Breast epithelium (tissue), 4 donors: ENCODE results near the gene WNT7B. TPM values are rescaled to one million over a fixed set of nuclear protein-coding genes. Genes with fewer than 3 reads are reported as not detected.

ENCODE experiments used
- DNase-seq, 2 donors: peaks; one replicate each; pipeline ENCODE4 v3.0.0-alpha.2; 2019; ENCODE audit warnings: low spot score in 2 of 2
- H3K27ac ChIP-seq, 2 donors: fragments of 200-600 bp; sonication (generic) in 1 of 2; one replicate each; pipeline ENCODE4 v1.5.1; 2016 to 2019; ENCODE audit warnings: mild to moderate bottlenecking in 1 of 2
- H3K27me3 ChIP-seq, 2 donors: fragments of 200-600 bp; sonication (generic) in 1 of 2; one replicate each; pipeline versions ENCODE4 v1.5.1 to v1.6.0; 2017 to 2019; ENCODE audit warnings: control low read depth in 1 of 2, mild to moderate bottlenecking in 1 of 2
- H3K36me3 ChIP-seq: fragments of 200-600 bp; one replicate; pipeline ENCODE4 v1.5.1; 2019
- H3K4me1 ChIP-seq, 2 donors: fragments of 200-600 bp; sonication (generic); one replicate each; pipeline ENCODE4 v1.5.1; 2016 to 2019; ENCODE audit warnings: control low read depth in 1 of 2
- H3K4me3 ChIP-seq, 3 donors: fragments of 200-600 bp; sonication (generic); 1 replicate in 2 of 3; 2 replicates in 1 of 3; pipeline ENCODE4 v1.5.1; 2016 to 2019; ENCODE audit warnings: mild to moderate bottlenecking in 3 of 3, moderate library complexity in 2 of 3
- H3K9me3 ChIP-seq, 2 donors: fragments of 200-600 bp; sonication (generic) in 1 of 2; one replicate each; pipeline ENCODE4 v1.5.1; 2016 to 2019; ENCODE audit warnings: control low read depth in 1 of 2
- CTCF ChIP-seq, 3 donors: fragments of 450-650 bp; IDR thresholded peaks; one replicate each; pipeline ENCODE4 v1.5.1; 2016 to 2017; ENCODE audit warnings: antibody characterized with exemption in 3 of 3, mild to moderate bottlenecking in 3 of 3, moderate library complexity in 3 of 3
- POLR2A ChIP-seq: fragments of 450-650 bp; IDR thresholded peaks from one replicate; pipeline ENCODE4 v1.6.1; 2016; ENCODE audit warnings: antibody characterized with exemption, mild to moderate bottlenecking, moderate library complexity
- POLR2AphosphoS5 ChIP-seq, 3 donors: sonication (generic); formaldehyde crosslinking; IDR thresholded peaks; one replicate each; pipeline ENCODE4 v1.6.1; 2017; ENCODE audit warnings: antibody characterized with exemption in 3 of 3
- intact Hi-C: fragments of 100-400 bp; cut with DNase I; formaldehyde crosslinking; loops from one replicate; pipeline ENCODE4 v1.15.1; 2023; ENCODE audit warnings: low total_unique reads
- total RNA-seq, 3 donors: library from RNA; depleted of rRNA; stranded (reverse); fragments of >200 nt; gene quantifications; one replicate each; pipeline ENCODE4 v1.1.0, GENCODE V29; 2016

The WNT7B gene
- total RNA-seq, 3 donors from 2014 or later: 2.2 to 2.9 TPM; not detected in 1

GRCh38 chr22:45994491-45995404 is 17.8 kb upstream of the WNT7B start:
- H3K27me3 ChIP-seq: no peaks in the 10 kb centered on the region
- H3K27ac ChIP-seq: peak overlapping the region in 1 of 2 donors; percentile 5
- peak overlapping the region in 1 of 3 donors; percentile 2 for H3K4me3 ChIP-seq
- TF ChIP-seq CTCF (IDR thresholded peaks at IDR 0.05) (peak; percentile 96 to 99 (median 96)), POLR2AphosphoS5 (IDR thresholded peaks at IDR 0.05) (peak; percentile 63 to 79 (median 64)), POLR2A (no peak)
- no peaks in the 10 kb centered on the region for H3K36me3 ChIP-seq
- DNase-seq: peak; percentile 72 to 89
- H3K9me3 ChIP-seq: no peaks in the 10 kb centered on the region
- H3K4me1 ChIP-seq: peaks cover 6 to 9% of the 10 kb centered on the region in 2 donors
- intact Hi-C loops: loop anchor here (10.0 kb wide), 2 partner anchors 300 to 1400 kb away; partner anchors contain the start of gene GTSE1

GRCh38 chr22:45993841-45994240 is 16.9 kb upstream of the WNT7B start:
- intact Hi-C loops: loop anchor here (10.0 kb wide), 2 partner anchors 301 to 1401 kb away; partner anchors contain the start of gene GTSE1
- DNase-seq: no peak
- no peak overlapping the region for H3K27ac ChIP-seq
- no peak overlapping the region for H3K4me3 ChIP-seq
- TF ChIP-seq POLR2A: no peak
- TF ChIP-seq POLR2AphosphoS5 (IDR thresholded peaks at IDR 0.05): no peak
- TF ChIP-seq CTCF (IDR thresholded peaks at IDR 0.05): no peak
- no peaks in the 10 kb centered on the region for H3K36me3 ChIP-seq
- H3K27me3 ChIP-seq: no peaks in the 10 kb centered on the region
- H3K4me1 ChIP-seq: peaks cover 6 to 9% of the 10 kb centered on the region in 2 donors
- H3K9me3 ChIP-seq: no peaks in the 10 kb centered on the region

- Histone ChIP-seq H3K27ac (no peak overlapping the region), H3K36me3 (no peaks in the 10 kb centered on the region), H3K4me3 (no peak overlapping the region), H3K4me1 (peaks cover 0 to 9% of the 10 kb centered on the region in 2 donors), H3K9me3 (no peaks in the 10 kb centered on the region), H3K27me3 (no peaks in the 10 kb centered on the region)
- TF ChIP-seq POLR2AphosphoS5 (IDR thresholded peaks at IDR 0.05): no peak
- TF ChIP-seq POLR2A: no peak
- TF ChIP-seq CTCF (IDR thresholded peaks at IDR 0.05): no peak
- intact Hi-C loops: loop anchor here (10.0 kb wide), 2 partner anchors 302 to 1402 kb away; partner anchors contain the start of gene GTSE1
- DNase-seq: no peak
These were observed 16.3 kb upstream of the WNT7B start for GRCh38 chr22:45993143-45993692.

- H3K9me3 ChIP-seq: peaks cover 0 to 3% of the 10 kb centered on the region in 2 donors
- no peaks in the 10 kb centered on the region for H3K36me3 ChIP-seq
- DNase-seq: no peak
- no peaks in the 10 kb centered on the region for H3K27me3 ChIP-seq
- no peak for TF ChIP-seq POLR2AphosphoS5 (IDR thresholded peaks at IDR 0.05)
- no peak for TF ChIP-seq POLR2A
- no peak for TF ChIP-seq CTCF (IDR thresholded peaks at IDR 0.05)
- intact Hi-C loops: loop anchor here (10.0 kb wide), 2 partner anchors 302 to 1402 kb away; partner anchors contain the start of gene GTSE1
- no peak overlapping the region for H3K4me3 ChIP-seq
- peaks cover 0 to 9% of the 10 kb centered on the region in 2 donors for H3K4me1 ChIP-seq
- H3K27ac ChIP-seq: no peak overlapping the region
These were observed 15.8 kb upstream of the WNT7B start for GRCh38 chr22:45992737-45993136.
